ENCODE results near the gene CTSW.

The CTSW gene

DNA sequence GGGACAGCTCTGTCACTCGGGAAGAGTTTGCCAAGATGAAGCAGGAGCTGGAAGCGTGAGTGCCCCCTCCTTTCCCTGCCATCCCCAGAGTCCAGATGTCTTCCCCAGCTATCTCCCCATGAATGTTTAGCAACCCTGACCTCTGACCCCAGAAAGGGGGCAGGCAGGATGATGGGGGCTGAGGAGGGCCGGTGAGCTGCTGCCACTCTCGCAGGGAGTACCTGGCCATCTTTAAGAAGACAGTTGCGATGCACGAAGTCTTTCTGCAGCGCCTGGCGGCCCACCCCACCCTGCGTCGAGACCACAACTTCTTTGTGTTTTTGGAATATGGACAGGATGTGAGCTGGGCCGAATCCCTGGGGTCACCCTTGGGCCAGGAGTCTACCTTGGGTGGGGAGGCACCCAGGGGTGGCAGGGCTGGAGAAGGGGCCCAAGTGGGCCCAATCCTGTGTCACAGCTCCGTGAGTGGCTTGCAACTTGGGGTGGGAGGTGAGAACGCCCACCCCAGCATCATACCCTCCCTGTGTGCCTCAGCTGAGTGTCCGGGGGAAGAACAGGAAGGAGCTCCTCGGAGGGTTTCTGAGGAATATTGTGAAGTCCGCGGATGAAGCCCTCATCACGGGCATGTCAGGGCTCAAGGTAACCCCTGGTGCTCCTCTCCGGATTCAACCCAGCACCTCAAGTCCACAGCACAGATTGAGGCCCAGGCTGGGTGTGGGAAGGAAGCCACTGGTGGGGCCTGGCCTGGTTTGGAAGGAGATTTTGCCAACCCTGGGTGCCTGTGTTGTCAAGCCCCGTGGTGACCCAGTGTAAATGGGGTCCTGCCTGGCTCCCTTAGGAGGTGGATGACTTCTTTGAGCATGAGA, 29.2 kb upstream of the CTSW start:
- peaks cover 18% of the 10 kb centered on the region; the same call in 1 of the 2 replicates for H3F3A ChIP-seq (ENCODE audit: insufficient read depth)
- H3K9me3 ChIP-seq (ENCODE audit: insufficient read depth, low read length): no peaks in the 10 kb centered on the region
- H3K27ac ChIP-seq (ENCODE audit: low read depth, low read length): no peak overlapping the region
- no peak for TF ChIP-seq CTCF (IDR thresholded peaks at IDR 0.05; ENCODE audit: insufficient read depth, low read length, poor library complexity, severe bottlenecking)
- TF ChIP-seq EZH2phosphoT487 (conservative IDR thresholded peaks at IDR 0.05; ENCODE audit: low read length): no peak
- no peak overlapping the region for H3K9ac ChIP-seq (ENCODE audit: low read length)
- peaks cover 11% of the 10 kb centered on the region for H3K36me3 ChIP-seq (ENCODE audit: low read length)
- H4K20me1 ChIP-seq (ENCODE audit: low read depth, low read length): peaks cover 3% of the 10 kb centered on the region; the same call in 1 of the 2 replicates
- no peak overlapping the region for H3K4me2 ChIP-seq (ENCODE audit: low read depth, low read length, poor library complexity, severe bottlenecking)
- H2AFZ ChIP-seq (ENCODE audit: low read depth, low read length, severe bottlenecking): no peak overlapping the region
- H3K4me3 ChIP-seq (ENCODE audit: insufficient read depth, low read length, poor library complexity, severe bottlenecking): no peak overlapping the region
- H3K27me3 ChIP-seq (ENCODE audit: low read length): no peaks in the 10 kb centered on the region
- peaks cover 3% of the 10 kb centered on the region; the same call in 1 of the 2 replicates for H3K79me2 ChIP-seq (ENCODE audit: insufficient read depth, low read length)
- H3K9me2 ChIP-seq (replicated peaks; ENCODE audit: insufficient read depth, low read length): no peaks in the 10 kb centered on the region

GRCh38 chr11:65851083-65851579, 28.5 kb upstream of the CTSW start:
- peaks cover 19% of the 10 kb centered on the region; the same call in 1 of the 2 replicates for H3F3A ChIP-seq (ENCODE audit: insufficient read depth)
- no peaks in the 10 kb centered on the region for H3K9me2 ChIP-seq (replicated peaks; ENCODE audit: insufficient read depth, low read length)
- TF ChIP-seq CTCF (IDR thresholded peaks at IDR 0.05; ENCODE audit: insufficient read depth, low read length, poor library complexity, severe bottlenecking): peak; percentile 57
- TF ChIP-seq EZH2phosphoT487 (conservative IDR thresholded peaks at IDR 0.05; ENCODE audit: low read length): no peak
- no peaks in the 10 kb centered on the region for H3K9me3 ChIP-seq (ENCODE audit: insufficient read depth, low read length)
- H3K79me2 ChIP-seq (ENCODE audit: insufficient read depth, low read length): peaks cover 10% of the 10 kb centered on the region
- H3K36me3 ChIP-seq (ENCODE audit: low read length): peaks cover 18% of the 10 kb centered on the region
- H3K4me2 ChIP-seq (ENCODE audit: low read depth, low read length, poor library complexity, severe bottlenecking): no peak overlapping the region
- no peak overlapping the region for H3K27ac ChIP-seq (ENCODE audit: low read depth, low read length)
- H2AFZ ChIP-seq (ENCODE audit: low read depth, low read length, severe bottlenecking): no peak overlapping the region
- H3K27me3 ChIP-seq (ENCODE audit: low read length): no peaks in the 10 kb centered on the region
- H3K4me3 ChIP-seq (ENCODE audit: insufficient read depth, low read length, poor library complexity, severe bottlenecking): no peak overlapping the region
- no peak overlapping the region for H3K9ac ChIP-seq (ENCODE audit: low read length)
- peaks cover 9% of the 10 kb centered on the region for H4K20me1 ChIP-seq (ENCODE audit: low read depth, low read length)

GRCh38 chr11:65851811-65852507, 27.7 kb upstream of the CTSW start:
- H2AFZ ChIP-seq (ENCODE audit: low read depth, low read length, severe bottlenecking): no peak overlapping the region
- no peaks in the 10 kb centered on the region for H3K9me2 ChIP-seq (replicated peaks; ENCODE audit: insufficient read depth, low read length)
- peaks cover 26% of the 10 kb centered on the region for H3F3A ChIP-seq (ENCODE audit: insufficient read depth)
- H3K27ac ChIP-seq (ENCODE audit: low read depth, low read length): no peak overlapping the region
- peaks cover 16% of the 10 kb centered on the region for H4K20me1 ChIP-seq (ENCODE audit: low read depth, low read length)
- no peaks in the 10 kb centered on the region for H3K27me3 ChIP-seq (ENCODE audit: low read length)
- no peak overlapping the region for H3K4me2 ChIP-seq (ENCODE audit: low read depth, low read length, poor library complexity, severe bottlenecking)
- H3K79me2 ChIP-seq (ENCODE audit: insufficient read depth, low read length): peaks cover 18% of the 10 kb centered on the region
- H3K9me3 ChIP-seq (ENCODE audit: insufficient read depth, low read length): no peaks in the 10 kb centered on the region
- H3K4me3 ChIP-seq (ENCODE audit: insufficient read depth, low read length, poor library complexity, severe bottlenecking): no peak overlapping the region
- peaks cover 24% of the 10 kb centered on the region for H3K36me3 ChIP-seq (ENCODE audit: low read length)
- TF ChIP-seq CTCF (IDR thresholded peaks at IDR 0.05; ENCODE audit: insufficient read depth, low read length, poor library complexity, severe bottlenecking) (no peak), EZH2phosphoT487 (conservative IDR thresholded peaks at IDR 0.05; ENCODE audit: low read length) (no peak)
- H3K9ac ChIP-seq (ENCODE audit: low read length): no peak overlapping the region

All from SU-DHL-6 (cell line).